Activated CD4-positive, alpha-beta memory T cell treated with anti-CD3 and anti-CD28 coated beads, Interleukin-2, amount 10 ng/mL, durations not matched to agents 7 days and 5 days (primary cell): ENCODE results near the gene PCK2. TPM values are rescaled to one million over a fixed set of nuclear protein-coding genes. Genes with fewer than 3 reads are reported as not detected.

Experiments
- CTCF ChIA-PET: fragments of 350-600 bp; sonication (Branson Sonifier 250); formaldehyde crosslinking; loops from one replicate; lab custom pipeline; 2021; ENCODE audit warnings: antibody characterized with exemption, inconsistent platforms; lab: Charles Lee
- POLR2A ChIA-PET: fragments of 350-600 bp; sonication (Branson Sonifier 250); formaldehyde crosslinking; loops from one replicate; lab custom pipeline; 2021; ENCODE audit warnings: antibody characterized with exemption; lab: Charles Lee
- DNase-seq: peaks from one replicate; pipeline ENCODE4 v3.0.0-alpha.2; 2020
- H3K27ac Mint-ChIP-seq: one replicate; pipeline ENCODE4 v1.8.0; 2021; ENCODE audit warnings: mild to moderate bottlenecking, mixed read lengths
- H3K27me3 Mint-ChIP-seq: one replicate; pipeline ENCODE4 v1.8.0; 2021; ENCODE audit warnings: mixed read lengths
- H3K36me3 Mint-ChIP-seq: one replicate; pipeline ENCODE4 v1.8.0; 2021; ENCODE audit warnings: low read depth, mixed read lengths
- H3K4me1 Mint-ChIP-seq: one replicate; pipeline ENCODE4 v1.8.0; 2021; ENCODE audit warnings: mixed read lengths
- H3K4me3 Mint-ChIP-seq: one replicate; pipeline ENCODE4 v1.8.0; 2021; ENCODE audit warnings: mild to moderate bottlenecking, mixed read lengths
- H3K9me3 Mint-ChIP-seq: one replicate; pipeline ENCODE4 v1.8.0; 2021; ENCODE audit warnings: mixed read lengths
- total RNA-seq, 2 experiments: library from RNA; stranded (reverse); gene quantifications; one replicate each; pipeline ENCODE4 v1.2.3, GENCODE V29; 2021

Gene PCK2
- total RNA-seq, 2 experiments from 2014 or later, result 88.5 to 90.6 TPM

DNA sequence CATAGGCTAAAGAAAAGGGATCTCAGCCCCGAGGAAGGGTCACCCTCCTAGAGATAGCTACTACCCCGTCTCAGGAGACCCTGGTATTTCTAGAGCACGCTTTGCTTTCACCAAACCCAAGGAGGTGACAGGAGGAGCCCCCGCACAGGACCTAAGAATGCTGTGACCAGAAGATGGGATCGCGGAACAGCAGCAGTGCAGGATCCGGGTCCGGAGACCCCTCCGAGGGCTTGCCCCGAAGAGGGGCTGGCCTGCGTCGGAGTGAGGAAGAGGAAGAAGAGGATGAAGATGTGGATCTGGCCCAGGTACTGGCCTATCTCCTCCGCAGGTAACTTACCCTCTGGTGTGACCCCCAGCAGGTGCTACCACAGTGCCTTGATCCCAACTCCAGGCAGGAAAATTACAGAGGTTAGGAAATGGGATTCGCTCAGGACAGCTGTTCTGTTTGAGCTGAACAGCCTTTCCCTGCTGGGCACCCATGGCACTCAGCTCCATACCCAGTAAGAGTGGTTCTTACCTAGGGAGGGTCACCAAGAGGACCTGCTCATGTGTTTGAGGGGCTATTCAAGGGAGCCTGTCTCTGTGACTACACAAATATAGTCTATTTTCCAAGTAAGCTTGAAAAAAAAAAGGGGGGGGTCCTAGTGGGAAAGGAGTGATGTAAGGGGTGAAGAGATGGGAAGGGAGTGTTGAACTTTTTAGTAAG, 21.5 kb downstream of the PCK2 start:
- no peaks in the 10 kb centered on the region for H3K27me3 Mint-ChIP-seq
- peak overlapping the region; percentile 100 for H3K27ac Mint-ChIP-seq
- CTCF ChIA-PET, result interaction anchor here (0.6 to 4.5 kb wide), 19 partner anchors 9 to 1350 kb away, joined by 3 to 39 read pairs (median 8); partner anchors contain the start of genes CARMIL3, CIDEB, EMC9 and IRF9
- no peaks in the 10 kb centered on the region for H3K9me3 Mint-ChIP-seq
- POLR2A ChIA-PET, result interaction anchor here (0.9 to 12.4 kb wide), 28 partner anchors 9 to 326 kb away, joined by 3 to 448 read pairs (median 10); partner anchors contain the start of genes CARMIL3, CBLN3, CHMP4A and EMC9
- H3K36me3 Mint-ChIP-seq, result peaks cover 45% of the 10 kb centered on the region
- DNase-seq, result no peak
- peaks cover 39% of the 10 kb centered on the region for H3K4me1 Mint-ChIP-seq
- peak overlapping the region; percentile 98 for H3K4me3 Mint-ChIP-seq

DNA sequence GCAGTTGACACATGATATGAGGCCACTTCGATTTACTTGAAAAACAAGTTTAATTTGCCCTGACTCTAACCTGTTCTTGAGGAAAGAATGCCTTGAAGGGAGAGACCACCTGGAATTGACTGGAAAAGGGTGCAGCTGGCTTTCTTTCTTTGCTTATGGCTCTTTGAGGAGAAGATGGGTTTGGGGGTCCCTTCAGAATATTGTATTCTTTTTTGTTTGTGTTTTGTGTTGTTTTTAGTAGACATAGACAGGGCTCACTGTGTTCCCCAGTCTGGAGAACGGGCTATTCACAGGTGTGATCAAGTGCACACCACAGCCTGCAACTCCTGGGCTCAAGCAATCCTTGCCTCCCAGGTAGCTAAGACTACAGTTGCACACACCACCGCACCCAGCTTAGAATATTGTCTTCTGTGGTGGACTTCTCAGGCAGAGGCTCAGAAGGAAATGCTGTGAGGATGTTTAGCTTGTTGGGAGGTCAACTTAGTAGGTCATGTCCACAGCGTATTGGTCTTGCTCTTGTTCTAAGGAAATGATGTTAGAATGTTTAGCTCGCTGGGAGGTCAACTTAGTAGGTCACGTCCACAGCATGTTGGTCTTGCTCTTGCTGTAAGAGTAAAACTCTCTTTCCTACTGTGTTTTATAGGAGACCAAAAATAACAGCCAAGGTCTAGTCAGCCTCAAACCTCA, 22.2 kb downstream of the PCK2 start:
- no peaks in the 10 kb centered on the region for H3K9me3 Mint-ChIP-seq
- ChIA-PET CTCF (interaction anchor here (0.6 to 4.5 kb wide), 8 partner anchors 22 to 1351 kb away, joined by 3 to 39 read pairs (median 11); partner anchors contain the start of genes CIDEB, IRF9 and PCK2), POLR2A (interaction anchor here (1.2 to 12.4 kb wide), 8 partner anchors 10 to 314 kb away, joined by 6 to 448 read pairs (median 30); partner anchors contain the start of genes CBLN3, CHMP4A, EMC9 and FITM1)
- DNase-seq, result no peak
- H3K27ac Mint-ChIP-seq, result peak overlapping the region; percentile 100
- no peaks in the 10 kb centered on the region for H3K27me3 Mint-ChIP-seq
- H3K4me3 Mint-ChIP-seq, result peak overlapping the region; percentile 98
- peaks cover 52% of the 10 kb centered on the region for H3K36me3 Mint-ChIP-seq
- peaks cover 33% of the 10 kb centered on the region for H3K4me1 Mint-ChIP-seq

DNA sequence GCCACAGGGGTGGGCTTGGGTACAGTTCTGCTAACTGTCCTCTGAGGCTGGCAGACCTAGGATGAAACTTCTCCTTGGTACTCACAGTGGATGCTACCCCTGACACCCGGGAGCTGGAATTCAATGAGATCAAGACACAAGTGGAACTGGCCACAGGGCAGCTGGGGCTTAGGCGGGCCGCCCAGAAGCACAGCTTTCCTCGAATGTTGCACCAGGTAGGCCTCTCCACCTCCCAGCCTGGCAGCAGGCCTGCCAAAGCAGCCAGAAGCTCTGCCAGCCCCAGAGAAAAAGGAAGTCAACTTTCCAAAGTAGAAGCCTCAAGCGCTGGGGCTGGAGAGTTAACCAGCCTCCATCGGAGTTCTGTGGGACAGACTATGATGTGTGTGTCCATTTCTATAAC, 23.1 kb downstream of the PCK2 start:
- no peaks in the 10 kb centered on the region for H3K27me3 Mint-ChIP-seq

DNA sequence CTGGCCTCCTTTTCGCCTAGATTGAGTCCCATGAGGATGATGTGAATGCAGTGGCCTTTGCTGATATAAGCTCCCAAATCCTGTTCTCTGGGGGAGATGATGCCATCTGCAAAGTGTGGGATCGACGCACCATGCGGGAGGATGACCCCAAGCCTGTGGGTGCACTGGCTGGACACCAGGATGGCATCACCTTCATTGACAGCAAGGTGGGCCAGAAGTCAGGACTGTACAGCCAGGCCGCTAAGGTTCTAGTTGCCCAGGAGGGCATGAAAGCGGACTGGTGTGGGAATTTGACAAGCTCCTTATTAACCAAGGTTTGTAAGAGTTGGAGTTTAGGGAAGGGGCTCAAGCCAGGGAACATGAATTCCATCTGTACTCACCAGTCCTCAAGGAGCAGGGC, 25.6 kb downstream of the PCK2 start:
- CTCF ChIA-PET, result interaction anchor here (1.2 to 2.0 kb wide), 2 partner anchors 24 to 62 kb away, joined by 3 to 4 read pairs; no protein-coding TSS in a partner anchor
- Mint-ChIP-seq H3K36me3 (peaks cover 76% of the 10 kb centered on the region), H3K27me3 (no peaks in the 10 kb centered on the region), H3K27ac (no peak overlapping the region), H3K4me1 (peaks cover 33% of the 10 kb centered on the region), H3K4me3 (no peak overlapping the region), H3K9me3 (no peaks in the 10 kb centered on the region)
- POLR2A ChIA-PET, result interaction anchor here (12.4 kb wide), 1 partner anchor 19 kb away, joined by 448 read pairs; the partner anchor contains the start of genes EMC9, FITM1, PSME1 and PSME2
- DNase-seq, result no peak

More for the DNA sequence above, 23.1 kb downstream of the PCK2 start:
- Mint-ChIP-seq H3K27ac (no peak overlapping the region), H3K4me3 (no peak overlapping the region), H3K9me3 (no peaks in the 10 kb centered on the region), H3K36me3 (peaks cover 57% of the 10 kb centered on the region), H3K4me1 (peaks cover 33% of the 10 kb centered on the region)
- ChIA-PET POLR2A (interaction anchor here (1.4 to 12.4 kb wide), 6 partner anchors 10 to 44 kb away, joined by 3 to 448 read pairs (median 68); partner anchors contain the start of genes EMC9, FITM1, IRF9 and PCK2), CTCF (interaction anchor here (1.3 to 4.5 kb wide), 3 partner anchors 27 to 216 kb away, joined by 4 to 35 read pairs (median 5); partner anchors contain the start of gene IRF9)
- DNase-seq, result no peak

- no peak for DNase-seq
- H3K27me3 Mint-ChIP-seq, result no peaks in the 10 kb centered on the region
- H3K36me3 Mint-ChIP-seq, result peaks cover 71% of the 10 kb centered on the region
- no peak overlapping the region for H3K27ac Mint-ChIP-seq
- ChIA-PET CTCF (no interaction called here), POLR2A (interaction anchor here (1.2 to 12.4 kb wide), 2 partner anchors 18 to 40 kb away, joined by 3 to 448 read pairs; partner anchors contain the start of genes EMC9, FITM1, IRF9 and PSME1)
- peaks cover 20% of the 10 kb centered on the region for H3K4me1 Mint-ChIP-seq
- H3K4me3 Mint-ChIP-seq, result no peak overlapping the region
- no peaks in the 10 kb centered on the region for H3K9me3 Mint-ChIP-seq
Observed at GRCh38 chr14:24121210-24121609, 27.1 kb downstream of the PCK2 start.

GRCh38 chr14:24122416-24122815, 28.3 kb downstream of the PCK2 start:
- CTCF ChIA-PET, result interaction anchor here (1.2 kb wide), 1 partner anchor 39 kb away, joined by 4 read pairs; the partner anchor contains the start of gene IRF9
- no peak overlapping the region for H3K4me3 Mint-ChIP-seq
- H3K36me3 Mint-ChIP-seq, result peaks cover 61% of the 10 kb centered on the region
- POLR2A ChIA-PET, result interaction anchor here (1.2 to 12.4 kb wide), 3 partner anchors 8 to 39 kb away, joined by 3 to 448 read pairs (median 44); partner anchors contain the start of genes DCAF11, EMC9, FITM1 and IRF9
- peaks cover 10% of the 10 kb centered on the region for H3K4me1 Mint-ChIP-seq
- no peak overlapping the region for H3K27ac Mint-ChIP-seq
- no peaks in the 10 kb centered on the region for H3K27me3 Mint-ChIP-seq
- no peaks in the 10 kb centered on the region for H3K9me3 Mint-ChIP-seq
- DNase-seq, result no peak

GRCh38 chr14:24122898-24123297, 28.8 kb downstream of the PCK2 start:
- H3K9me3 Mint-ChIP-seq, result no peaks in the 10 kb centered on the region
- POLR2A ChIA-PET, result interaction anchor here (6.2 to 12.4 kb wide), 2 partner anchors 8 to 16 kb away, joined by 44 to 448 read pairs; partner anchors contain the start of genes DCAF11, EMC9, FITM1 and NRL
- no peak overlapping the region for H3K27ac Mint-ChIP-seq
- peaks cover 56% of the 10 kb centered on the region for H3K36me3 Mint-ChIP-seq
- DNase-seq, result no peak
- CTCF ChIA-PET, result interaction anchor here (1.2 kb wide), 1 partner anchor 38 kb away, joined by 4 read pairs; the partner anchor contains the start of gene IRF9
- no peaks in the 10 kb centered on the region for H3K27me3 Mint-ChIP-seq
- peaks cover 5% of the 10 kb centered on the region for H3K4me1 Mint-ChIP-seq
- no peak overlapping the region for H3K4me3 Mint-ChIP-seq

GRCh38 chr14:24123424-24124417, 29.6 kb downstream of the PCK2 start:
- no peak for DNase-seq
- H3K36me3 Mint-ChIP-seq, result peaks cover 48% of the 10 kb centered on the region
- no peaks in the 10 kb centered on the region for H3K9me3 Mint-ChIP-seq
- CTCF ChIA-PET, result interaction anchor here (1.1 to 1.5 kb wide), 3 partner anchors 9 to 15 kb away, joined by 3 to 5 read pairs (median 4); partner anchors contain the start of genes DCAF11, NRL and PSME1
- no peak overlapping the region for H3K27ac Mint-ChIP-seq
- no peak overlapping the region for H3K4me3 Mint-ChIP-seq
- no peaks in the 10 kb centered on the region for H3K27me3 Mint-ChIP-seq
- no peaks in the 10 kb centered on the region for H3K4me1 Mint-ChIP-seq
- POLR2A ChIA-PET, result interaction anchor here (4.7 to 12.4 kb wide), 3 partner anchors 9 to 37 kb away, joined by 15 to 448 read pairs (median 44); partner anchors contain the start of genes DCAF11, EMC9, FITM1 and IRF9

DNA sequence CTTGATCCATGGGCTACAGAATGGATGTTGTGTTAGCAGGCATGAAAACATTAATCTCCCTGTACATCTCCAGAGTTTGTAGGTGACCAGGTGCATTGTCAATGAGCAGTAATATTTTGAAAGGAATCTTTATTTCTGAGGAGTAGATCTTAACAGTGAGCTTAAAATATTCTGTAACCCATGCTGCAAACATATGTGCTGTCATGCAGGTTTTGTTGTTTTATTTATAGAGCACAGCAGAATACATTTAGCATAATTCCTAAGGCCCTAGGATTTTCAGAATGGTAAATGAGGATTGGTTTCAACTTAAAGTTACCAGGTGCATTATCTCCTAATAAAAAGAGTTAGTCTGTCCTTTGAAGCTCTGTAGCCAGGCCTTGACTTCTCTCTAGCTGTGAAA, 32.8 kb downstream of the PCK2 start:
- POLR2A ChIA-PET, result interaction anchor here (1.2 to 6.2 kb wide), 6 partner anchors 9 to 34 kb away, joined by 3 to 44 read pairs (median 14); partner anchors contain the start of genes DCAF11, EMC9, IRF9 and NRL
- no peaks in the 10 kb centered on the region for H3K27me3 Mint-ChIP-seq
- peaks cover 2% of the 10 kb centered on the region for H3K4me1 Mint-ChIP-seq
- no peaks in the 10 kb centered on the region for H3K9me3 Mint-ChIP-seq
- H3K27ac Mint-ChIP-seq, result no peak overlapping the region
- peaks cover 23% of the 10 kb centered on the region for H3K36me3 Mint-ChIP-seq
- H3K4me3 Mint-ChIP-seq, result no peak overlapping the region
- DNase-seq, result no peak
- CTCF ChIA-PET, result interaction anchor here (0.7 to 1.9 kb wide), 5 partner anchors 9 to 145 kb away, joined by 3 to 6 read pairs (median 5); partner anchors contain the start of genes DCAF11, NRL and PSME1

GRCh38 chr14:24127673-24128072, 33.6 kb downstream of the PCK2 start:
- CTCF ChIA-PET, result interaction anchor here (0.9 to 1.9 kb wide), 2 partner anchors 8 to 12 kb away, joined by 3 to 5 read pairs; partner anchors contain the start of gene PSME1
- DNase-seq, result no peak
- H3K36me3 Mint-ChIP-seq, result peaks cover 23% of the 10 kb centered on the region
- H3K27ac Mint-ChIP-seq, result no peak overlapping the region
- POLR2A ChIA-PET, result interaction anchor here (2.5 to 6.2 kb wide), 4 partner anchors 10 to 34 kb away, joined by 14 to 44 read pairs (median 15); partner anchors contain the start of genes DCAF11, EMC9, IRF9 and NRL
- no peaks in the 10 kb centered on the region for H3K27me3 Mint-ChIP-seq
- H3K4me1 Mint-ChIP-seq, result peaks cover 7% of the 10 kb centered on the region
- H3K9me3 Mint-ChIP-seq, result no peaks in the 10 kb centered on the region
- no peak overlapping the region for H3K4me3 Mint-ChIP-seq
